Stimulated activated CD4-positive, alpha-beta T cell treated with anti-CD3 and anti-CD28 coated beads, Interleukin-4, amount 100 ng/mL, for 48 hours (primary cell): Measurements from ENCODE around the gene MAP7D3.
A peak's percentile ranks its signal among the peaks of the same experiment; 100 is the strongest.
"Not testable (repeated sequence)": the region's sequence is repeated elsewhere in the genome, so short reads cannot be mapped to it uniquely, and the experiment has no call there.

Experiments used
- DNase-seq, 2 donors: peaks; one replicate each; pipeline ENCODE4 v3.0.0-alpha.2; 2020; ENCODE audit warnings: low read depth in 2 of 2

The MAP7D3 gene

GRCh38 chrX:136251041-136251991 is at the start of gene MAP7D3:
TSS of gene MAP7D3 (minus strand) at chrX:136251400. CDS start at chrX:136251358, 42 bp downstream.
- peak; percentile 34 to 51 for DNase-seq

GRCh38 chrX:136300721-136301120 is 49.5 kb upstream of the MAP7D3 start, which contains the start of gene ADGRG4:
TSS of gene ADGRG4 (plus strand) at chrX:136300963. CDS start at chrX:136308778, 7,815 bp downstream.
- DNase-seq = not testable (repeated sequence)

GRCh38 chrX:136295380-136295779 is 44.2 kb upstream of the MAP7D3 start:
- no peak for DNase-seq

GRCh38 chrX:136292656-136293055 is 41.5 kb upstream of the MAP7D3 start:
- no peak for DNase-seq

DNA sequence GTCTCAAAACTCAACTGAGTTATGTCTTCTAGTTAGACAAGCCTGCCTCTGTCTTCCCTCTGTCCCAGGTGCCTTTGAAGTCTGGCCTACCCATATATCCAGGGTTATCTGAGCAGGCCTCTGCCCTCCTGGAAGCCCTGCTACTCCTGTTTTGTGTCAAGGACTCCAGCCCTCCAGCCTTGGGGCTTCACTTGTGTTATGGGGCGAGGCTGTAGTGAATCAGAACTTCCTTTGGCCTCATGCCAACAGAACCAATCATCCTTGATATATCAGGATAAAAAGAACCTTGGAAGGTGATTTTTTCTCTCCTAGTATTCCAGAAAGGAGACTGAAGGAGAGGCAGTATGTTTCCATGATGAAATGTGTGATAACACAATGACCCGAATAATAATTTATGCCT is 40.6 kb upstream of the MAP7D3 start:
- no peak for DNase-seq

DNA sequence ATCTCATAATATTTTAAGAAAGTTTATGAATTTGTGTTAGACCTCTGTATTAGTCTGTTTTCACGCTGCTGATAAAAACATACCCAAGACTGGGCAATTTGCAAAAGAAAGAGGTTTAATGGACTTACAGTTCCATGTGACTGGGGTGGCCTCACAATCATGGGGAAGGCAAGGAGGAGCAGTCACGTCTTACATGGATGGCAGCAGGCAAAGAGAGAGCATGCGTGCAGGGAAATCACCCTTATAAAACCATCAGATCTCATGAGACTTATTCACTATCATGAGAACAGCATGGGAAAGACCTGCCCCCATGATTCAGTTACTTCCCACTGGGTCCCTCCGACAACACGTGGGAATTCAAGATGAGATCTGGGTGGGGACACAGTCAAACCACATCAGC is 35.2 kb upstream of the MAP7D3 start:
- not testable (repeated sequence) for DNase-seq

DNA sequence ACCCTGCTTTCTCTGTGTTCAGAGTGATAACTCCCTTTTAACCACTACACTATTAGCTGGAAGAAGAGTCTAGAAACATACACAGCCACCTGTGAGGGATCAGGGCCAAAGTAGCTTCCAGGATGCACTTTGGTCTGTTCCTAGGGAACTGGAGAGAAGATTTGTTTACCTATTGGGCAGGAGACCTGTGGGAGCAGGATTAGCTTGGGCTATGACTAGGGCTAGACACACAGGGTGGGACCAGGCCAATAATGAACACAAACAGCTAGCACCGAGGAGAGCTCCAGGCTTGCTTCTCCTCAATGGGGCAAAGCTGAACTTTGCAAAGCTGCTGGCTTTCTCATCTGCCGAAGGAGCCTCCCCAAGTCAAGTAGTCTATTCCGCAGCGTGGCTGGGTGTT is 24.4 kb upstream of the MAP7D3 start:
- DNase-seq = no peak

- DNase-seq = no peak
Observed at GRCh38 chrX:136273986-136274385, 22.8 kb upstream of the MAP7D3 start.

DNA sequence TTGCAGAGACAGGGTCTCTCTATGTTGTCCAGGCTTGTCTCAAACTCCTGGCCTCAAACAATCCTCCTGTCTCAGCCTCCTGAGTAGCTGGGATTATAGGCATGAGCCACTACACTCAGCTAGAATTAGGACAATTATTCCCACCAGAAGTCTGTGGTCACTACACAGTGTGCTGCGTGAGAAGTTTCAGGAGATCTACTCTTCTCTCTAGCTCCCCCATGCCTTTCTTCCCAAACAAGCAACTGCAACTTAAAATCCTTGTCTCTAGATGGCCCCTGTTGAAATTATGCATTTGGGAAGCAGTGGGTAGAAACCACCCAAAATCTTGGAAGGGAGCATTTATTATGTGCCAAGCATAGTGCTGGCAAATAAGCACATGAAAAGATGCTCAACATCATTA is 21.1 kb upstream of the MAP7D3 start:
- no peak for DNase-seq

- no peak for DNase-seq
Observed at GRCh38 chrX:136271300-136271699, 20.1 kb upstream of the MAP7D3 start.

GRCh38 chrX:136269921-136270320 is 18.7 kb upstream of the MAP7D3 start:
- DNase-seq = no peak

DNA sequence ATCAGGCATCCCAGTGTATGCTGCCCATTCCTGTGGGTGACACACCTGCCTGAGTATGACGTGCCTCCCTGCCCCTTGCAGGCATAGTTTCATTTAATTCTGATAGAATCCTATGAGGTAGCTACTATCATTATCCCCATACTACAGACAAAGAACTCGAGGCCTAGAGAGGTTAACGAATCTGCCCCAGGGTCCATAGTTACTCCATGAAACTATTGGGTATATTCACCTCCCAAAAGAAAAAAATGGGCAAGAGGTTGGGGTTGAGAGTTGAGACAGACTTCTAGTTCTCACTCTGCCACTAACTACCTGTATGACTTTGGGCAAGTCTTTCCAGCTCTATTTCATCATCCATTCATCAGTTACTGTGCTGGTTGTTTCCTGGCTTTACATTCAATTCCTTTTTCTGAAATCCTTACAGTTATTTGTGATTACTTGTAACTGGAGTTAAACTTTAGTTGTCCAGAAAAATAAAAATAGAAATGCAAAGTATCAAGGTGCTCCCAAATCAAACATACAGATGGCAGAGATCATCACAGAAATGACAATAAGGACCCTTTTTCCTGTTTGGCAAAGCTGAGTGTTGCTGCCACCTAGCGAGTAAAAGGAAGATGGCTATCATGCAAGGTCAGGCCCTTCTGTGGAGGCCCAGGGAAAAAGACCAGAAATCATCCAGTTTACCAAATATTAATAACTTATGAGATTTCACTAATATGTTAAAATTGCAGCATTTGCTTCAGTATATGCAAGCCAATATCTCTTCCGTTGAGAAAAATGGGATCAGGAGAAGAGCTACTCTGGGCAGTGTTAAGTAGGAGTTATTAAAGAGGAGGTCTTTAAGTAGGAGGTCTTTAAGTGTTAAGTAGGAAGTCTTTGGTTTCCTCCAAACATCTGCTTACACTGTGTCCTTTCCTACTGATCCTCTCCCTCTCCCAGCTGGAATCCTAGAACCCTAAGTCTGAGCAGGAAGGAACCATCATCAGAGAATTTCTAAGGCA is 17.1 kb upstream of the MAP7D3 start:
- DNase-seq = peak; percentile 27 to 29

- no peak for DNase-seq
Observed at GRCh38 chrX:136266828-136267227, 15.6 kb upstream of the MAP7D3 start.

DNA sequence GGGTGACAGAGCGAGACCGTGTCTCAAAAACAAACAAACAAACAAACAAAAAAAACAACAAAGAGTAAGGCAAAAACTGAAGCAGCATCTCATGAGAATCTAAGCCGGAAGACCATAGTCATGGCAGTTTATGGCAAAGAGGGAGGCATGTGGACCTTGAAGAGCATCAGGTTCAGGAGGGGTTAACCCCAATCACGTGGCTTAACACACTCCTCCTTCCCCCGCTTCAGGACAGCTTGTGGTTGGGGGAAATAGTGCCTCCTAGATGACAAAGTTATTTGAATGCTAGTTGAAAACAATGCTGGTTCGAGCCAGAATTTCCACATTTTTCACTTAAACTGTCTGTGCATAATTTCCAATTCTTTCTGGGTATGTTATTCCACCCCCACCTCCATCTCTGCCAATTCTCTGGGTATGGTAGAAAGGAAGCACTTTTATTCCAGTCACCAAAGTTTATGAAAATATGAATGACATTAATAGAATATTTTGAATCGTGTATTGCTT is 11.7 kb upstream of the MAP7D3 start:
- no peak for DNase-seq

DNA sequence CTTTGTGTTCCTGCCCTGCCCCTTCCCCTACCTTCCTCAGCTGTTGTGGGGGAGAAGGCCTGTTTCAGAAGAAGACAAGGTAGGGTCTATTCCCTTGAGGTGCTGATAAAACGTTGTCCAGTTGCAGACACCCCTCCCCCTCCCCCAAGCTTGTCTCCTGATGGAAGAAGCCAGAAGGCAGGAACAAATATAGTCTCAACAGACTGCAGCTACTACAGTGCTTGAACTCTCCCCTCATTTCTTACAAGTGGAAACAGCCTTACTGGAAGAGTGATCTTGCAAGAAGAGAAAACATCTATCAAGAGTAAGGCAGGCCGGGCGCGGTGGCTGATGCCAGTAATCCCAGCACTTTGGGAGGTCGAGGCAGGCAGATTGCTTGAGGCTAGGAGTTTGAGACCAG is 11.0 kb upstream of the MAP7D3 start:
- no peak for DNase-seq

DNA sequence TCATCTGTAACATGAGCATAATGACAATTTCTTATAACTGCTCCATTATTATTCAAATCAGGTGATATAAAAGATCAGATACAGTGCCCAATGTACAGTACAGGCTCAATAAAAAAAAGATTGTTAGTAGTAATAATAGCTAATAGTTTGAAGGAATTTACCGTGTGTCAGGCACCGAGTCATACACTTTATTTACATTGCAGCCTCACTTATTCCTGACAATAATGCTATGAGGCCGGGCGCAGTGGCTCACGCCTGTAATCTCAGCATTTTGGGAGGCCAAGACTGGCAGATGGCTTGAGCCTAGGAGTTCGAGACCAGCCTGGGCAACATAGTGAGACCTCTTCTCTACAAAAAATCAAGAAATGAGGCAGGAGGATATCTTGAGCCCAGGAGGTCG is 10.1 kb upstream of the MAP7D3 start:
- no peak for DNase-seq

DNA sequence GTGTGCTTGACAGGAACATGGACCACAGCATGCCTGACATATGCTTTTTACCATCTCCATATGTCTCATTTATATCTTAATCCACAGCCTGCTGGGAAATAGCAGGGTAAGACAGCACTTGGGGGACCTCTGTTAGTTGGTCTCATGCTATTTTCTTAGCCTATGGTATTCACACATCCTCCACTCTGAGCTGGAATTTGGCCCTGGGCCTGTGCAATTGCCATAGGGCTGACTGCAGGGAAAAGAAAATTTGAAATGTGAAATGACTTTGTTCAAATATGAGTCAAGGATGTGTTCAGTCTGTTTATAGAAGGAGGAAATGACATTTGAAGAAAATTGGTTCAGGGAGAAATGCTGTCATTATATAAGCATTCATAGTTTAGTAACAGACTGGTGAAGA is 9.6 kb upstream of the MAP7D3 start:
- no peak for DNase-seq

DNA sequence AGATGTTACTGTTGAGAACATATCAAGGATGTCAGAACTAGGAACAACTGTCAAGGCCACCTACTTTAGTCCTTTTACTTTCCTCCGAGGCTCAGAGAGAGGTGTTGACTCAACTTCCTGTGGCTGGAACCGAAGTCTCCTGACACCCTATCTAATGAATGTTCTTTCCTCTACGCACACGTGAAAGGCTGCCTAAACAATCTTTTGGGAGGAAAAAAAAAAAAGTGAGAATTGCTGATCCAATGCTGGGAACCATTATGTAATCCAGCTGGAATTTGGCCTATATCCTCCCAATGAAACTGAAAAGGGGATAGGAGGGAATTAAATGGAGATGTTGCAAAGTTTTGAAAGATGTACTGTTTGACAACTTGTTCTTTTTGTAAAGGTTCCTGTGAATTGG is 8.3 kb upstream of the MAP7D3 start:
- DNase-seq = no peak

DNA sequence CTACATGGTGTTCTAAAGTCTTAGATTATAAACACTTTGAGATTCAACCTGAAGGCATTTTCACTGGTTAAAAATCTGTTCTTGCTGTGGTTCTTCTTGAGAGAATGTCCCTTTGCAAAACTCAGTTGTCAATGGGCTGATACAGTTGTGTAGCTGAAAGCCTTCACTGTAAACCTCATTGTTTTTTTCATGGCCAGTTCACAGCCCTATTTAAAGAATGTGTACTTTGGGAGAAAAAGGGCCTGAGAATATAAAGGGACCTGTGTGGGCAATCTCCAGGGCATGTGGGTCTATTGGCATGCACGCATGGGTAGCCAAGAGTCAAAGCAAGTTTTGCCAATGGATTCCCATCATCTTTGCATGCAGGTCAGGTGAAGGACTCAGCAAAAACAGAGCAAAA is 7.8 kb upstream of the MAP7D3 start:
- DNase-seq = no peak

- DNase-seq = no peak
Observed at GRCh38 chrX:136256026-136256425, 4.8 kb upstream of the MAP7D3 start.

DNA sequence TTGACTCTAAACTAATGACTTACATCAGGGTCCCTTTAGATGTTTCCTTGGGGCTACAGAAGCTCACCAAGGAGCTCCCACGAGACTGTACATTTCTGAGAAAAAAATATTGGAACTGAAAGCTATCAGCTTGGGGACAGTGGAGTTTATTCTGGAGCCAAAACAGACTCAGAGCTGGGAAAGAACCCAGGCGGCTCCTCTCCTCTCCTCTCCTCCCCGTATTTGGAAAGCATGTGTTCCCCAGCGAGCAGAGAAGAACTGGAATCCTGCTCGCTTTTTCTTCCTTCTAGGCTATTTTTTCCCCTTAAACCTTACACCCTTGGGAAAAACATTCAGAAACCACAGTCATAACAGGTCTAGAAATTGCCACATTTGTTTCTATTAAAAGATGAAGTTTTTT is 4.3 kb upstream of the MAP7D3 start:
- no peak for DNase-seq
